PC-9 (cell line): ENCODE measurements around the gene TSPAN18. TPM values are rescaled to one million over a fixed set of nuclear protein-coding genes. Genes with fewer than 3 reads are reported as not detected.

ENCODE experiments used
- BruUV-seq: library from RNA; stranded (reverse); fragments of 400-500 nt; replicated peaks from 2 replicates; lab custom pipeline; 2021; lab: Mats Ljungman, UMichigan
- CTCF ChIA-PET: fragments of 300-600 bp; sonication (Branson Sonifier 250); formaldehyde crosslinking; loops from one replicate; lab custom pipeline; 2022; ENCODE audit warnings: antibody characterized with exemption; lab: Charles Lee
- POLR2A ChIA-PET: fragments of 300-600 bp; sonication (Branson Sonifier 250); formaldehyde crosslinking; loops from one replicate; lab custom pipeline; 2022; ENCODE audit warnings: antibody characterized with exemption; ENCODE audit not compliant: unreplicated experiment; lab: Charles Lee
- DNase-seq, 2 experiments: peaks; one replicate each; pipeline versions ENCODE4 v3.0.0 to v3.0.0-alpha.2; 2015 to 2022; ENCODE audit warnings: mixed read lengths in 1 of 2
- H2AFZ ChIP-seq: fragments of 200-600 bp; sonication (generic); 2 replicates; pipeline ENCODE4 v1.8.1; 2017; ENCODE audit warnings: antibody characterized with exemption
- H3F3A ChIP-seq: fragments of 200-600 bp; sonication (generic); 2 replicates; pipeline ENCODE4 v1.8.1; 2017; ENCODE audit warnings: antibody characterized with exemption, mild to moderate bottlenecking, low read depth; ENCODE audit not compliant: insufficient read depth
- H3K27ac ChIP-seq: fragments of 200-600 bp; sonication (generic); 2 replicates; pipeline ENCODE4 v1.6.1; 2016; ENCODE audit warnings: mixed run types
- H3K27me3 ChIP-seq: fragments of 200-600 bp; sonication (generic); 2 replicates; pipeline ENCODE4 v1.6.1; 2016; ENCODE audit warnings: low read depth, mixed run types; ENCODE audit not compliant: insufficient read depth
- H3K36me3 ChIP-seq: fragments of 200-600 bp; sonication (generic); 2 replicates; pipeline ENCODE4 v1.6.1; 2016; ENCODE audit warnings: low read depth, mixed run types
- H3K4me1 ChIP-seq: fragments of 200-600 bp; sonication (generic); replicated peaks from 2 replicates; pipeline ENCODE4 v1.6.1; 2016; ENCODE audit warnings: mixed run types; ENCODE audit not compliant: insufficient read depth
- H3K4me2 ChIP-seq: fragments of 200-600 bp; sonication (generic); 2 replicates; pipeline ENCODE4 v1.6.1; 2017; ENCODE audit warnings: mixed run types
- H3K4me3 ChIP-seq: fragments of 200-600 bp; sonication (generic); 2 replicates; pipeline ENCODE4 v1.6.1; 2016; ENCODE audit warnings: mixed run types
- H3K79me2 ChIP-seq: fragments of 200-600 bp; sonication (generic); 2 replicates; pipeline ENCODE4 v1.6.1; 2017; ENCODE audit warnings: low read depth, mixed run types
- H3K9me2 ChIP-seq: fragments of 200-600 bp; sonication (generic); 2 replicates; pipeline ENCODE4 v1.8.1; 2017; ENCODE audit warnings: mild to moderate bottlenecking; ENCODE audit not compliant: insufficient read depth
- H3K9me3 ChIP-seq: fragments of 200-600 bp; sonication (generic); 2 replicates; pipeline ENCODE4 v1.8.1; 2016; ENCODE audit warnings: low read depth; ENCODE audit not compliant: insufficient read depth
- H4K20me1 ChIP-seq: fragments of 200-600 bp; sonication (generic); 2 replicates; pipeline ENCODE4 v1.8.1; 2017; ENCODE audit not compliant: insufficient read depth
- EZH2 ChIP-seq: fragments of 200-600 bp; sonication (generic); IDR thresholded peaks from 2 replicates; pipeline ENCODE4 v1.8.0; 2017; ENCODE audit warnings: antibody characterized with exemption, low read depth
- intact Hi-C: fragments of 100-400 bp; cut with micrococcal nuclease; formaldehyde crosslinking; loops from one replicate; pipeline ENCODE4 v1.10.0; 2022; ENCODE audit not compliant: unreplicated experiment
- total RNA-seq: library from RNA; stranded (reverse); gene quantifications from 2 replicates; pipeline ENCODE4 v1.2.3, GENCODE V29; 2021
- TF ChIP-seq, protein P1 (sequence below): fragments of 200-600 bp; sonication (generic); conservative IDR thresholded peaks from 2 replicates; pipeline ENCODE4 v1.6.1; 2017; ENCODE audit warnings: mixed run types, antibody characterized with exemption, mild to moderate bottlenecking, moderate library complexity

TSPAN18 gene
- total RNA-seq, 1 experiment from 2014 or later, result not detected

- H3K9me3 ChIP-seq, result no peaks in the 10 kb centered on the region
- H3K36me3 ChIP-seq, result no peaks in the 10 kb centered on the region
- BruUV-seq, result no TSS peak
- ChIA-PET CTCF (no interaction called here), POLR2A (interaction anchor here (0.6 kb wide), 1 partner anchor 45 kb away, joined by 3 read pairs; no protein-coding TSS in a partner anchor)
- no peaks in the 10 kb centered on the region for H4K20me1 ChIP-seq
- no peak overlapping the region for H2AFZ ChIP-seq
- TF ChIP-seq, protein P1, sequence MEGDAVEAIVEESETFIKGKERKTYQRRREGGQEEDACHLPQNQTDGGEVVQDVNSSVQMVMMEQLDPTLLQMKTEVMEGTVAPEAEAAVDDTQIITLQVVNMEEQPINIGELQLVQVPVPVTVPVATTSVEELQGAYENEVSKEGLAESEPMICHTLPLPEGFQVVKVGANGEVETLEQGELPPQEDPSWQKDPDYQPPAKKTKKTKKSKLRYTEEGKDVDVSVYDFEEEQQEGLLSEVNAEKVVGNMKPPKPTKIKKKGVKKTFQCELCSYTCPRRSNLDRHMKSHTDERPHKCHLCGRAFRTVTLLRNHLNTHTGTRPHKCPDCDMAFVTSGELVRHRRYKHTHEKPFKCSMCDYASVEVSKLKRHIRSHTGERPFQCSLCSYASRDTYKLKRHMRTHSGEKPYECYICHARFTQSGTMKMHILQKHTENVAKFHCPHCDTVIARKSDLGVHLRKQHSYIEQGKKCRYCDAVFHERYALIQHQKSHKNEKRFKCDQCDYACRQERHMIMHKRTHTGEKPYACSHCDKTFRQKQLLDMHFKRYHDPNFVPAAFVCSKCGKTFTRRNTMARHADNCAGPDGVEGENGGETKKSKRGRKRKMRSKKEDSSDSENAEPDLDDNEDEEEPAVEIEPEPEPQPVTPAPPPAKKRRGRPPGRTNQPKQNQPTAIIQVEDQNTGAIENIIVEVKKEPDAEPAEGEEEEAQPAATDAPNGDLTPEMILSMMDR, result no peak
- TF ChIP-seq EZH2, result no peak
- intact Hi-C loops, result no loop called here
- H3K4me1 ChIP-seq, result no peaks in the 10 kb centered on the region
- no peaks in the 10 kb centered on the region for H3F3A ChIP-seq
- H3K9me2 ChIP-seq, result no peaks in the 10 kb centered on the region
- H3K27me3 ChIP-seq, result peaks cover 52% of the 10 kb centered on the region
- no peak overlapping the region for H3K4me3 ChIP-seq
- H3K4me2 ChIP-seq, result no peak overlapping the region
- DNase-seq, result no peak
- H3K27ac ChIP-seq, result no peak overlapping the region
- H3K79me2 ChIP-seq, result no peaks in the 10 kb centered on the region
Measured at GRCh38 chr11:44817207-44817949, 90.6 kb downstream of the TSPAN18 start.

DNA sequence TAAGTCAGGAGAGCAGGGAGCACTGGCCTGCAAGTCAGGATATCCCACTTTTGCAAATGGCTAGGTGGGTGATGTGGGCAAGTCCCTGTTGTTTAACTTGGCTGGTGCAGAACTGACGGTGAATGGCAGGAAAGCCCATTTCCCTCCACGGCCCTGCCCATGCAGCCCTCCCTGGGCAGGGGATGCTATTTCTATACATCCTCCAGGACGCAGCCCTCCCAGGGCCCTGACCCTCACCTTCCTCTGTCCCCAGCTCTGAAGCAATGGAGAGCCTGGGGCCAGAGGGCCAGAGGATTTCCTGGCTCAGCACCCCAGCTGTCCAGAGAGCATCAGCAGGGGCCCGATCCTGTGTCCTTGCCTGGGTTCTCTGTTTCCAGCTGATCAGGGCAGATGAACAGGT is 91.3 kb downstream of the TSPAN18 start:
- no TSS peak for BruUV-seq
- intact Hi-C loops, result no loop called here

DNA sequence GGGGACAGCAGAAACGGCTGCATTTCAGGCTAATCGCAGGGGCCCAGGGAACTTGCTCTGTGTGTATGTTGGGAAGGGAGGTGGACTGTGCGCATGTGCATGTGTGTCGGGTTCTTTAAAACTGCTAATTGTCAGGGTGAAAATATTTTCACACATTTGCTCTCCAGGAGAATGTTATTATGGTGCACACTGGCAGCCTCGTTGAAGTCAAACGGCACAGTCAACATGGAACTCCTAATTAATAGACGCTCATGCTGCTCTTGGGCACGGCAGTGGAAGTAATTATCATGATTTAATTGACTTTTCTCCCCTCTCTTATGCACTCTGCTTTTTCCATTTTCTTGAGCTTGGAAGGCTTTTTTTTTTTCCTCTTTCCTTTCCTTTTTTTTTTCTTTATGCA is 92.6 kb downstream of the TSPAN18 start:
- Histone ChIP-seq H2AFZ (no peak overlapping the region), H3K36me3 (no peaks in the 10 kb centered on the region), H3F3A (no peaks in the 10 kb centered on the region), H3K4me1 (no peaks in the 10 kb centered on the region), H3K27ac (no peak overlapping the region), H3K4me3 (no peak overlapping the region), H3K27me3 (peaks cover 62% of the 10 kb centered on the region), H3K9me2 (no peaks in the 10 kb centered on the region), H3K79me2 (no peaks in the 10 kb centered on the region), H4K20me1 (no peaks in the 10 kb centered on the region), H3K4me2 (no peak overlapping the region), H3K9me3 (no peaks in the 10 kb centered on the region; the same call in 1 of the 2 replicates)
- ChIA-PET POLR2A (no interaction called here), CTCF (no interaction called here)
- no TSS peak for BruUV-seq
- no peak for DNase-seq
- intact Hi-C loops, result no loop called here
- TF ChIP-seq, protein P1, result no peak
- no peak for TF ChIP-seq EZH2

More for the DNA sequence above, 91.3 kb downstream of the TSPAN18 start:
- Histone ChIP-seq H3F3A (no peaks in the 10 kb centered on the region), H3K27me3 (peaks cover 54% of the 10 kb centered on the region), H3K9me2 (no peaks in the 10 kb centered on the region), H4K20me1 (no peaks in the 10 kb centered on the region), H3K4me1 (no peaks in the 10 kb centered on the region), H3K27ac (no peak overlapping the region), H2AFZ (no peak overlapping the region), H3K4me3 (no peak overlapping the region), H3K36me3 (no peaks in the 10 kb centered on the region), H3K9me3 (no peaks in the 10 kb centered on the region; the same call in 1 of the 2 replicates), H3K4me2 (no peak overlapping the region), H3K79me2 (no peaks in the 10 kb centered on the region)
- CTCF ChIA-PET, result no interaction called here
- POLR2A ChIA-PET, result no interaction called here
- DNase-seq, result no peak
- no peak for TF ChIP-seq EZH2
- TF ChIP-seq, protein P1, result no peak
